HG03097 (cell line): ENCODE data around the gene CLEC4F.
"Not testable (repeated sequence)": the region's sequence is repeated elsewhere in the genome, so short reads cannot be mapped to it uniquely, and the experiment has no call there.

Experiments
- ATAC-seq: cut with Tn5 transposase; IDR thresholded peaks from one replicate; pipeline ENCODE4 v1.9.1; 2021; ENCODE audit not compliant: unreplicated experiment, low FRiP score

Gene CLEC4F

DNA sequence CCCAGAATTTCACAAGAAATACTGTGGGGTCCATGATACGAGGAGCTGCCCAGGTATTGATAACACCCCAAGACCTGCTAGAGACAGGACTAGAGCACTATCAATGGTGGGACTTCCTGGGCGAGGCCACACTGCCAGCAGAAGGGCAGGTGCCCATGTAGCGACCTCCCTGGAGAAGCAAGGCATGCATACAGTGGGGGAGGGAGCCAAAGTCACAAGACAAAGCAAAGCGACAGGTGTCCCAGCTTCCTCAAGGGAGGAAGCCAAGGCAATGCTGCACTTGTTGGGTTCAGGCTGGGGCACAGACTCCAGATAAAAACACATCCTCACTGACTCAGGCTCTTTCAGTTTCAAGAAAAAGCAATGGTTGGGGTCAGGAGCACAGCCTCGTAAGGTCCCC, 7.7 kb upstream of the CLEC4F start:
- ATAC-seq, result no peak

DNA sequence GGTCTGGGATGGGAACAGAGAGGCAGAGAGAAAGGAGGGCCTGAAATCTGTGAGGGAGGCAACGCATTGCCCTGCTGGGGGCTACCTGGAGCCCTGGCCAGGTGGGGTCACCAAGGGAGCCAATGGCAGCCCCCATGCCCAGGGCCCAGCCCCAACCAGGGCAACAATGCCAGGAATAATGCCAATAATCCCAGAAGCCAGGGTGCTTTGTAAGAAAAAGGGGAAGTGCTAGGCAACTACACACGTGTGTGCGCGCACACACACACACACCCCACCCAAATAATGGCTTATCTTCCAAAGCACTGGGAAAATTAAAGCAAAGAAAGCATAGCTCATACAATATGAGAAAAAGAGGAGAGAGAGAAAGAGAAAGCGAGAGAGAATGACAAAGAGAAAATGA, 7.0 kb upstream of the CLEC4F start:
- no peak for ATAC-seq

DNA sequence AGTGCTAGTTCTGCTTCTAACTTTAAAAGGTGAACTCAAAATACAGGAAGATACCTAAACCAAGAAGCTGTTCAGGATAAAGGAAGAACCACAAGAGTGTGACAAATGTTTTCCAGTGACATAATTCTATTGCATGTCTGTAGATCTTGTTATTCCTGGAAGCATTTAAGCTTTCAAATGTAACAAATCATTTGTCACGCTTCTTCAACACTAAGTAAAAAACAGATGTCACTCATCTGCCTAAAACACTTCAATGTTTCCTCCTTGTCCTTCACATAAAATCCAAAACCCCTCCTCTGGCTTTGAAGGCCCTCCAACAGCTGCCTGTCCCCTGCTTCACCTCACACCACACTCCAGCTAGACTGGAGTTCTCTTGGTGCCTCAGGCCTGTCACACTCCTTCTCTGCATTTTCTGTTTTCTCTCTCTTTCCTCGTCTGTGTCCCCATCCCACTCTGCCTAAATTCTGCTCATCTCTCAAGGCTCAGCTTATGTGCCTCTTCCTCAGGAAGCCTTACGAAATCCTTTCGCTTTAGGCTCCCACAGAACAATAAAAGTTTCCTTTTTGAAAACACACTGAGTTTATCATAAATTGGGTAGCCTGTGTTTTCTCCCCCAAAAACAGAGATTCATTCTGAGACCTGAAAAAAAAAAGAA, 6.4 kb upstream of the CLEC4F start:
- no peak for ATAC-seq

DNA sequence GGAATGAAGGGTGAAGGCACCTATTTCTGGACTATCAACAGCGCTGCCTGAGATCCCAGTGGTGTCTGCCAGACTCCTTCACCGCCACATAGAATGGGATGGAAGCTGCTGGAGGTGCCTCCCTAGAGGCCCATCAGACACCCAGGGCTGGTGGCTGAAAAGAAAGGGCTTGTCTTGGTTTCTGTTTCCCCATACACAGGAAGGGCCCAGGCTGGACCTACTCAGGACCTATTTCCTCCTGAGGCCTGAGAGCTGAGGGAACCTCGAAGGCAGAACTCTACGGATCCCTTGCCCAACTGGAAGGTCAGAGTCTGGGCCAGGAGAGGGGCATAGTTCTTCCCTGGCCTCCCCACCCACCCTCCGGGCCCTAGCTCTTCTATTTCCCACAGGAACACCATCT, 2.9 kb upstream of the CLEC4F start:
- no peak for ATAC-seq

DNA sequence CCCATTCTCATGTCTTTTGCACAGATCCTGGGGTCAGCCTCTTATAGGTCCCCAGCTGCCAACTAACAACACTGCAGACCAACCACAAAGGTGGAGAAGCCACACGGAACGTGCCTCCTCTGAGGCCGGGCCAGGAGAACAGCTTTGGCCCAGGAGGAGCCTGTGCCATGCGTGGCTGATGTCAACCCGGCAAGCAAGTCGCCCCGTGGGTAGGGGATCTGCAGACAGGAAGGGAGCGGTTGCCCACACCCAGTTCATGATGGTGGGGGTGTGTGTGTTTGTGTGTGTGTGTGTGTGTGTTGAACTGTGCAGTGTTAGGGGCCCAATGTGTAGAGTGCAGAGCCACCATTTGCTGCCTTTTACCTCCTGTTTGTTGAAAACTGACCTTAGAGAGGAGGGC, 2.4 kb upstream of the CLEC4F start:
- no peak for ATAC-seq

- ATAC-seq, result no peak
Measured at GRCh38 chr2:70817284-70817954, 3.0 kb downstream of the CLEC4F start.

DNA sequence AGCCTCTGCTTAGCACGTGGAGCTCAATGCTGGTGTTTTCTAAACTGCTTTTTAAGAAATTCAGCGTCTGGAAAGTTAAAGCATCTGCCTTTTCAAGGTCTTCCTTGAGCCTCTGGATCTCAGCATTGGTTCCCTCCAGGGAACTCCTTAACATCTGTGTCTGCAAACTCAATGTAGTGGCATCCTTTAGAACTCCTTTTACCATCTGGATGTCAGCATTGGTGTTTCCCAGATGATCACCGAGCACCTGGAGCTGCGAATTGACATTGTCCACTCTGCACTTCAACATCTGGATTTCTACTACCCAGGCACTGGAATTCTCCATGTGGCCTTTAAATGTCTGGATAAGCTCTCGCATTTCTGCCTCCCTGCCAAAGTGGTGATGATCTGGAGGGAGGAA, 3.7 kb downstream of the CLEC4F start:
- no peak for ATAC-seq

DNA sequence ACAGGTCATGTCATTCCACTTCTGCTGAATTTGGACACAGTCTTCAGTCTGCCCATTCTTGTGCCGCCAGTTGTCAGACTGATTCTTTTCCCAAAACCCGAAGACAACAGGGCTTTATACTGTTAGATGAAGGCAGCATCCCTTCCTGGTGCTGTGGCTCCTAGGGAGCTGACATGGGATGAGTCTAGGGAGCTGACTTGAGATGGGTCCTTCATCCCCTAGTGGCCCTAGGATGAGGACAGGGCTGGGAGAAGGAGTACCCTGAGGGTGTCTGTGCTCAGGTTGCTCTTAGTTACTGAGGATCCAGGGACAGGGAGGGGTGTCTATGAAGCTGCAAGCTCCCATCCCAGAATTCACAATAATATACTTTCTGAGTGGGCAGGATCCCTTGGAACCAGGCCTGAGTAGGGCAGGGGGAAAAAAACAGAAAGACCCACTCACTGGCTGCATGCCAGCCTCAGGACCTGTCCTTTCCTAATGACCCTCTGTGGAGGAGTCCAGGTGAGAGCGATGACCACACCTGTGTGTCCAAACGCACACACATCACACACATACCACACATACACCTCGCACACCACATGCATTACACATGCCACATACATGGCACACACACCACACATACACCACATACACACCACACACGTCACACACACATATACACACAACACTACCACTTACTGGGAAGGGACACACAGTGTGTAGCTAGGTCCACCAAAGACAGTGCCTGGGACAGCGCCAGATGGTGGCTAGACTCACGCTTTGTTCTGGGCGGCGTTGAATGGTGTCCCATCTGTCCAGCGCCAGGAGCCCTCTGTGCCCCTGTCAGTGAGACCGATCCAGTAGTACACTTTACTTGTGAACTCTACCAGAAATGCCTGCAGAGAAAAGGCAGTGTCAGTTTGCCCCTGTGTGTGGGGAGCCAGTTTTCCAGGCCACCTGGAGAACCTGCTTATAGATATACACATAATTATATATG, 11.1 kb downstream of the CLEC4F start:
- ATAC-seq, result no peak

DNA sequence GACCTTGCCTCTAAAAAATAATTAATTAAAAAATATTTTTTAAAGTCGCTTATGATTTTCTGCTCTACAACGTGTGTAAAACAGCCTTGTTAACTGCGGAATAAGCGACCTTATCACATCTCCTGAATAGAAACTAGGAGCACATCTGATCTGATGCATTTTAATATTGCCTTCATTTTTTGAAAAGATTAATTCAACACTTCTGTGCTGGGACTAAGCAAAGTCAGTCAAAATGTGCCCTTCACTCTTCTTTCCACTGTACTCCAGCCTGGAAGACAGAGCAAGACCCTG, 12.6 kb downstream of the CLEC4F start:
- ATAC-seq, result no peak

DNA sequence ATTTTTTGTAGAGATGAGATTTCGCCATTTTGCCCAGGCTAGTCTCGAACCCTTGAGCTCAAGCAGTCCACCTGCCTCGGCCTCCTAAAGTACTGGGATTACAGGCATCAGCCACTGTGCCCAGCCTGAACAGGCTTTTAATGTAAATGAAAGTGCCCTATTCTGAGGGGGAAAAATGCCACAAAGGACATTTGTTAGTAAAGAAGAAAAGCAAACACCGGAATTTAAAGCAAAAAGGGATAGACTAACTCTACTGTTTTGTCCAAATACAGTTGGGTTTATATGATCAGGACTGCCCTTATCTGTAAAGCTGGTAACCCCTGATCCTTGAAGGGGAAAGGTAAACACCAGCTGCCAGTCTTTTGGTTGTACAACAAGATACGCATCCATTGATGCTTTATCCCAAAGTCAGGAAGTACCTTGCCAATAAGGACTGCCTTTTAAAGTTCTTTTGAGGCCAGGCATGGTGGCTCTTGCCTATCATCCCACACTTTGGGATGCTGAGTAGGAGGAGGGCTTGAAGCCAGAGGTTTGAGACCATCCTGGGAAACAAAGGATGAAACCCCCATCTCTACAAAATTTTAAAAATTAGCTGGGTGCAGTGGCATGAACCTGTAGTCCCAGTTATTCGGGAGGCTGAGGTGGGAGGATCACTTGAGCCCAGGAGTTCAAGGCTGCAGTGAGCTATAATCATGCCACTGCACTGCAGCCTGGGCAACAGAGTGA, 13.1 kb downstream of the CLEC4F start:
- ATAC-seq, result no peak

- ATAC-seq, result no peak
Measured at GRCh38 chr2:70806620-70807019, 13.8 kb downstream of the CLEC4F start.

DNA sequence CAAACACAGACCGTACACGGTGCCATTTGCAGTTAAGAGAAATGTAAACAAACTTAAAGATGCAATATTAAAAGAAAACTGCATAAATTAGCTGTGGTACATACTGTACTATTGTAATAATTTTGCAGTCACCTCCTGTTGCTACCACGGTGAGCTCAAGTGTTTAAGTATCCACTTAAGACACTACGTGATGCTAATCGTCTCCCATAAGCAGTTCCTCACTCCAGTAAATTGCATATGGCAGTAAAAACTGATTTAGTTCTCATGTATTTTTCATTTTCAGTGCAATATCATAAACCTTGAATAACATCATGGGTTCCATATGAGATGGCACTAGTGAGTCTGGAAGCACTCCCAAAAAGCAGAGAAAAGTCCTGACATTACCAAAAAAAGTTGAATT, 14.4 kb downstream of the CLEC4F start:
- no peak for ATAC-seq

GRCh38 chr2:70801607-70802263, 18.7 kb downstream of the CLEC4F start:
- ATAC-seq, result no peak

GRCh38 chr2:70799706-70800105, 20.7 kb downstream of the CLEC4F start:
- no peak for ATAC-seq

DNA sequence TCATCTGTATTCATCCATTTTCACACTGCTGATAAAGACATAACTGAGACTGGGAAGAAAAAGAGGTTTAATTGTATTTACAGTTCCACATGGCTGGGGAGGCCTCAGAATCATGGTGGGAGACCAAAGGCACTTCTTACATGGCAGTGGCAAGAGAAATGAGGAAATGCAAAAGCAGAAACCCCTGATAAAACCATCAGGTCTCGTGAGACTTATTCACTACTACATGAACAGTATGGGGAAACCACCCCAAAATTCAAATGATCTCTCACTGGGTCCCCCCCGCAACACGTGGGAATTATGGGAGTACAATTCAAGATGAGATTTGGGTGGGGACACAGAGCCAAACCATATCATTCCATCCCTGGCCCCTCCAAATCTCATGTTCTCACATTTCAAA, 22.4 kb downstream of the CLEC4F start:
- not testable (repeated sequence) for ATAC-seq

DNA sequence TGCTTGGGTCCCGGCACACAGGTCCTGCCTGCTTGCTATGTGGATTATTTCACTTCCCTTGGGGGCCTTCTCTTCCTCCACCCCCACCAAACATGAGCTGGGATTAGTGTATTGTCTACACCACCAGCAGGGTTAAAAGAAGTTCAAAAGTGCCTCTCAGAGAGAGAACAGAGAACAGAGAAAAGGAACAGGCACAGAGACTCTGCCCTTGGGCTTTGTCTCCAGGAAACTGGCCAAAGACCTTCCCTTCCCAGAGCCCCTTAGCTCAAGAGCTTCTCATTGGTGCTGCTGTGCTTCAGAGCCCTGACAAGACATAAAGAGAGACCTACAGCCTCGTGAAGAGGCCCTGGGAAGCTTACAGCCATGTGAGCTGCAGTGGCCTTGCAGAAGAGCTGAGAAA, 22.9 kb downstream of the CLEC4F start:
- ATAC-seq, result no peak

GRCh38 chr2:70796262-70796661, 24.1 kb downstream of the CLEC4F start:
- ATAC-seq, result no peak

DNA sequence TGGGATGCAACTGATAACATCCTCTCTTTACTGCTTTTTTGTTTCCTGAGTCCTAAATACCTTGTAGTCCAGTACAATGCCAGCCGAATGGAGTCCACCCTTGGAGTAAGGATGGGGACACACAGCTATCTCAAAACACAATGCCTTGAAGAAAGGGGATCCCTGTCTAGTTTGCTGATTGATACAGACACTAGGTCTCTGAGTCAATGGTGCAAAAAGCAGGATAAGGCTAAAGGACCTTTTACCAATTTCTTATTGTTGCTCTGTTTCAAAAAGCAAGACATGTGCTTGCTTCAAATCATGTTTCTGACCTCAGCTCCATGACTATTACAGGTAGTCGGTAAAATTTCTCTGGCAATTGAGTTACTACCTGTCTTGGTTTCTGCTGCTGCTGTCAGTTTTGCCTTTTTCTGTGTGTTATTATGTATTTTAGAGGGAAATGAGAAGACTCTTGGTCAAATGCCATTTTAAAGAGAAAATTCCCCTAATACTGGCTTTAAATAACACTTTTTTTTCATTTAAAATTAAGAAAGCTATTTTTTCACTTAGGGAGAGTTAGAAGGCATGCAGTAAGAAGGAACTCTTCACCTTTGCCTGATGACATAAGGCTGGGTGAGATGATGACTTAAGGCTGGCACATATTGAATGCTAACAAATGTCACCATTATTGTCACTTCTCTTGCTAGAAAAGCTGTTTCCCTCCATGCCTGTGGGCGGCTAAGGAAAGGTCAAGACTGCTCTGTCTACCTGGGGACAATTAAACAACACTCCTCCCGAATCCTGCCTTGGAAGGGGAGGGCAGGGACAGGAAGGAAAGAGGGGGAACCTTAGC, 25.0 kb downstream of the CLEC4F start:
- no peak for ATAC-seq

DNA sequence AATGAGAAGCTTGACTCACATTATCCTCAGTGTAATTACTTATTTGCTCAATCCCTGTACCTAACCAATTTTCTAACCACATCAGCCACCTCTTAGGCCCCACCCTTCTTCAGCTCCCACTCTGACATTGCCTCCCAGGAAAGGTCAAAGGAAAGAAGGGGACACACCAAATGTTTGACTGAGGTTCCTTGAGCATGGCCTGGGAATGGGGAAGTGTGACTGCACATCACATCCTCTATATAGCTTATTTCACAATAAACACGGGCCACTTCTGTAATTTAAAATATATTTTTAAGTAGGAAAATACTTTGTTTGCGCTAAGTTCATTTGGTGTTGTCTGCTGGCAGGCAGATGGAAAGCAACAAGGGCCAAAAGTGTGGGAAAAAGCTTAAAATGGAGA, 26.9 kb downstream of the CLEC4F start:
- ATAC-seq, result no peak
